Measurements from ENCODE around the gene FRK.

FRK gene

DNA sequence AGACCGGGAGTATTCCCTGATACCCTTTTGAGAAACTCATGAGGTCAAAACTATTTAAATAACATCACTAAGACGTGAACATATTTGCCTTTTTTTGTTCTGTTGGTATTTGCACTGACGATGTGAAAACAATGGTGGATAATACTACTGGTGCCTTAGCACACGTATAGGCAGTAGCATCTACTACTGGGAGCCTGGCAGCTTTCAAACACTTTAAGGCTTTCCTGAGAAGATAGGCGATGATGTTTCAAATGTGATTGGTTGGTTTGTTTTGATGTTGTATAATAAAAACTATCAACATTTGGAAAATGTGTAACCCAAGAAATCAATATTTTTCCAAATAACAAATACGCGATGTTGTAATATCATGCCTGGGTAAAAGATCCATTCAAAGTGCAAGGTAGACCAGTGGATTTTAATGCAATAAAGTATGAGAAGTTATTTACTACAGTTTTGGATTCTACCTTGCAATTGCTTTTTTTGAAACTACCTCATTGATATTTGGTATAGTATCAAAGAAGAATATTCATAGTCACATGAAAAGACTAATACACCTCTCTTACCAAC lies 166.2 kb downstream of the FRK start:
- Histone ChIP-seq H3K4me3 (ENCODE audit: low read depth, low read length) (no peak overlapping the region), H3K9me3 (ENCODE audit: control insufficient read depth, insufficient read depth, low read depth, low read length) (no peaks in the 10 kb centered on the region), H3K27ac (ENCODE audit: extremely low read depth, low read depth, low read length) (no peak overlapping the region), H3K36me3 (ENCODE audit: control insufficient read depth in 2 of 2, insufficient read depth in 1 of 2, low read length in 2 of 2) (no peaks in the 10 kb centered on the region), H3K4me1 (ENCODE audit: control insufficient read depth, insufficient read depth, low read length) (no peaks in the 10 kb centered on the region)
- ChIA-PET POLR2A (no interaction called here), CTCF (no interaction called here)
- TF ChIP-seq ZNF133 (tag by site-specific recombination; IDR thresholded peaks at IDR 0.05) (no peak), OSR2 (tag by site-specific recombination; IDR thresholded peaks at IDR 0.05) (no peak)

DNA sequence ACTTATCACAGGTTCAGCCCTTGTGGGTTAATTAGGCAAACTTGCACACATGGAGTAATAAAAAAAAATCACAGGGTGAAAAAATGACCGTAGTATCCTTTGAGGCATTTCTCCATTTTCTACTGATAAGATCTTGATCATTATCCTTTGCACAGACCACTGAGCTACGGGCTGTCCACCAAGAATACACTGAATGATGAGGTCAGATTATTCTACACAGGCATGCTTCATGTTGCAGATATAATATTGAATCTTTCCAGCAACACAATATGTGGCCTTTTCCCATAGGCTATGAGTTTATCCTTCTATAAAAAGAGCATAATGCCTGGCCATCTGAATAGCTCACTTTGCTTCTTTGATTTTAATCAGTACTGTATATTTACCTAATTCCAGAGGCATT lies 168.9 kb downstream of the FRK start:
- ChIA-PET CTCF (interaction anchor here (0.6 to 0.9 kb wide), 3 partner anchors 204 to 1617 kb away, joined by 3 to 4 read pairs (median 3); no protein-coding TSS in a partner anchor), POLR2A (no interaction called here)
- Histone ChIP-seq H3K36me3 (ENCODE audit: control insufficient read depth in 2 of 2, insufficient read depth in 1 of 2, low read length in 2 of 2) (no peaks in the 10 kb centered on the region), H3K4me1 (ENCODE audit: control insufficient read depth, insufficient read depth, low read length) (no peaks in the 10 kb centered on the region), H3K27ac (ENCODE audit: extremely low read depth, low read depth, low read length) (no peak overlapping the region), H3K9me3 (ENCODE audit: control insufficient read depth, insufficient read depth, low read depth, low read length) (no peaks in the 10 kb centered on the region), H3K4me3 (ENCODE audit: low read depth, low read length) (no peak overlapping the region)
- TF ChIP-seq, protein P1, sequence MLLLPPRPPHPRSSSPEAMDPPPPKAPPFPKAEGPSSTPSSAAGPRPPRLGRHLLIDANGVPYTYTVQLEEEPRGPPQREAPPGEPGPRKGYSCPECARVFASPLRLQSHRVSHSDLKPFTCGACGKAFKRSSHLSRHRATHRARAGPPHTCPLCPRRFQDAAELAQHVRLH (tag by site-specific recombination; IDR thresholded peaks at IDR 0.05) = no peak
- TF ChIP-seq ZBTB21 (tag by site-specific recombination; IDR thresholded peaks at IDR 0.05) (no peak), ZNF610 (tag by site-specific recombination; IDR thresholded peaks at IDR 0.05; ENCODE audit: borderline replicate concordance) (no peak), MZF1 (tag by site-specific recombination; IDR thresholded peaks at IDR 0.05; ENCODE audit: borderline replicate concordance) (no peak), ZNF324 (tag by site-specific recombination; IDR thresholded peaks at IDR 0.05) (no peak), ZNF560 (tag by site-specific recombination; IDR thresholded peaks at IDR 0.05; ENCODE audit: borderline replicate concordance) (no peak)
- TF ChIP-seq, protein P2, sequence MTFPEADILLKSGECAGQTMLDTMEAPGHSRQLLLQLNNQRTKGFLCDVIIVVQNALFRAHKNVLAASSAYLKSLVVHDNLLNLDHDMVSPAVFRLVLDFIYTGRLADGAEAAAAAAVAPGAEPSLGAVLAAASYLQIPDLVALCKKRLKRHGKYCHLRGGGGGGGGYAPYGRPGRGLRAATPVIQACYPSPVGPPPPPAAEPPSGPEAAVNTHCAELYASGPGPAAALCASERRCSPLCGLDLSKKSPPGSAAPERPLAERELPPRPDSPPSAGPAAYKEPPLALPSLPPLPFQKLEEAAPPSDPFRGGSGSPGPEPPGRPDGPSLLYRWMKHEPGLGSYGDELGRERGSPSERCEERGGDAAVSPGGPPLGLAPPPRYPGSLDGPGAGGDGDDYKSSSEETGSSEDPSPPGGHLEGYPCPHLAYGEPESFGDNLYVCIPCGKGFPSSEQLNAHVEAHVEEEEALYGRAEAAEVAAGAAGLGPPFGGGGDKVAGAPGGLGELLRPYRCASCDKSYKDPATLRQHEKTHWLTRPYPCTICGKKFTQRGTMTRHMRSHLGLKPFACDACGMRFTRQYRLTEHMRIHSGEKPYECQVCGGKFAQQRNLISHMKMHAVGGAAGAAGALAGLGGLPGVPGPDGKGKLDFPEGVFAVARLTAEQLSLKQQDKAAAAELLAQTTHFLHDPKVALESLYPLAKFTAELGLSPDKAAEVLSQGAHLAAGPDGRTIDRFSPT (tag by site-specific recombination; IDR thresholded peaks at IDR 0.05) = no peak

DNA sequence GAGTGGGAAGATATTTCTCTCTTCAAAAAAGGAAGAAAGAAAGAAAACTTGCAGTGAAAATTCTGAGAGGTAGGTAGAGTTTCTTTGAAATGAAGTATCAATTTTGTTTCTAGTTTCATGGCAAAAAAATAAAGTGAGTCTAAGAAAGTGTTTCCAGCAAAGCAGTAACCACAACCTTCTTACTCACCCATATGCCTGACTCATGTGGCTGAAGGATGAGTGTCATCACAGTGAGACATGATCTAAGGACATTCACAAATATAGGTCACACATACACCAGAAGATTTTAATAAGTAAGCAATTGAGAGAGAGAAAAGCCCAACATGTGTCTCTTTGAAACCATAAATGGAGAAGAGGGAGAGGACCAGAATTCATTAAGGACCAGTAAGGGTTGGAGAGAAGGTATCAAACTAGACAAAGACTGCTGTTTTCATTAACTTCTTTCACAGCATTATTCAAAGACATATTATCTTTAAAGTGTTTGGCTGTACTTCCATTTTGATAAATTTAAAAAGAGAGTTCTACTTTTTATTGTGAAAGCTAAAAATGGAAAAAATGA lies 169.5 kb downstream of the FRK start:
- POLR2A ChIA-PET = no interaction called here
- H3K27ac ChIP-seq (ENCODE audit: extremely low read depth, low read depth, low read length) = no peak overlapping the region
- H3K4me1 ChIP-seq (ENCODE audit: control insufficient read depth, insufficient read depth, low read length) = no peaks in the 10 kb centered on the region
- H3K9me3 ChIP-seq (ENCODE audit: control insufficient read depth, insufficient read depth, low read depth, low read length) = no peaks in the 10 kb centered on the region
- no peak overlapping the region for H3K4me3 ChIP-seq (ENCODE audit: low read depth, low read length)
- TF ChIP-seq ZNF658 (tag by site-specific recombination; IDR thresholded peaks at IDR 0.05) (no peak), ZNF596 (tag by site-specific recombination; IDR thresholded peaks at IDR 0.05) (no peak), ZNF404 (tag by site-specific recombination; IDR thresholded peaks at IDR 0.05) (no peak), ZBTB7A (tag by site-specific recombination; IDR thresholded peaks at IDR 0.05; ENCODE audit: low read depth) (no peak), KLF7 (tag by site-specific recombination; IDR thresholded peaks at IDR 0.05; ENCODE audit: borderline replicate concordance) (no peak), ZNF223 (tag by site-specific recombination; IDR thresholded peaks at IDR 0.05) (no peak), ZNF785 (tag by site-specific recombination; IDR thresholded peaks at IDR 0.05) (no peak), ZNF202 (tag by site-specific recombination; IDR thresholded peaks at IDR 0.05; ENCODE audit: borderline replicate concordance) (no peak), ZIC2 (tag by site-specific recombination; IDR thresholded peaks at IDR 0.05) (no peak), ZNF24 (tag by site-specific recombination; IDR thresholded peaks at IDR 0.05) (no peak), ZNF112 (tag by site-specific recombination; IDR thresholded peaks at IDR 0.05) (no peak), TCF7L2 (IDR thresholded peaks at IDR 0.05; ENCODE audit: borderline replicate concordance, low read depth, low read length) (no peak), YY2 (tag by site-specific recombination; IDR thresholded peaks at IDR 0.05) (no peak)
- TF ChIP-seq, protein P3, sequence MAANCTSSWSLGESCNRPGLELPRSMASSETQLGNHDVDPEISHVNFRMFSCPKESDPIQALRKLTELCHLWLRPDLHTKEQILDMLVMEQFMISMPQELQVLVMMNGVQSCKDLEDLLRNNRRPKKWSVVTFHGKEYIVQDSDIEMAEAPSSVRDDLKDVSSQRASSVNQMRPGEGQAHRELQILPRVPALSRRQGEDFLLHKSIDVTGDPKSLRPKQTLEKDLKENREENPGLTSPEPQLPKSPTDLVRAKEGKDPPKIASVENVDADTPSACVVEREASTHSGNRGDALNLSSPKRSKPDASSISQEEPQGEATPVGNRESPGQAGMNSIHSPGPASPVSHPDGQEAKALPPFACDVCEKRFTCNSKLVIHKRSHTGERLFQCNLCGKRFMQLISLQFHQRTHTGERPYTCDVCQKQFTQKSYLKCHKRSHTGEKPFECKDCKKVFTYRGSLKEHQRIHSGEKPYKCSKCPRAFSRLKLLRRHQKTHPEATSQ (tag by site-specific recombination; IDR thresholded peaks at IDR 0.05) = no peak
- TF ChIP-seq, protein P4, sequence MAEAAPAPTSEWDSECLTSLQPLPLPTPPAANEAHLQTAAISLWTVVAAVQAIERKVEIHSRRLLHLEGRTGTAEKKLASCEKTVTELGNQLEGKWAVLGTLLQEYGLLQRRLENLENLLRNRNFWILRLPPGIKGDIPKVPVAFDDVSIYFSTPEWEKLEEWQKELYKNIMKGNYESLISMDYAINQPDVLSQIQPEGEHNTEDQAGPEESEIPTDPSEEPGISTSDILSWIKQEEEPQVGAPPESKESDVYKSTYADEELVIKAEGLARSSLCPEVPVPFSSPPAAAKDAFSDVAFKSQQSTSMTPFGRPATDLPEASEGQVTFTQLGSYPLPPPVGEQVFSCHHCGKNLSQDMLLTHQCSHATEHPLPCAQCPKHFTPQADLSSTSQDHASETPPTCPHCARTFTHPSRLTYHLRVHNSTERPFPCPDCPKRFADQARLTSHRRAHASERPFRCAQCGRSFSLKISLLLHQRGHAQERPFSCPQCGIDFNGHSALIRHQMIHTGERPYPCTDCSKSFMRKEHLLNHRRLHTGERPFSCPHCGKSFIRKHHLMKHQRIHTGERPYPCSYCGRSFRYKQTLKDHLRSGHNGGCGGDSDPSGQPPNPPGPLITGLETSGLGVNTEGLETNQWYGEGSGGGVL (tag by site-specific recombination; IDR thresholded peaks at IDR 0.05) = no peak
- H3K36me3 ChIP-seq (ENCODE audit: control insufficient read depth in 2 of 2, insufficient read depth in 1 of 2, low read length in 2 of 2) = no peaks in the 10 kb centered on the region
- CTCF ChIA-PET = interaction anchor here (0.6 to 0.9 kb wide), 3 partner anchors 205 to 1616 kb away, joined by 3 to 4 read pairs (median 3); no protein-coding TSS in a partner anchor

Measured in HEK293 (cell line).